Ectodermal cell (in vitro differentiated cells): ENCODE results near the gene MDM1.

Experiments used
- H3K27ac ChIP-seq: 2 replicates; pipeline ENCODE4 v1.7.0; 2013; ENCODE audit warnings: mild to moderate bottlenecking, low read depth, low read length; ENCODE audit not compliant: insufficient read depth, poor library complexity, severe bottlenecking
- H3K27me3 ChIP-seq: 2 replicates; pipeline ENCODE4 v1.7.0; 2013; ENCODE audit warnings: mild to moderate bottlenecking, low read length; ENCODE audit not compliant: insufficient read depth, control insufficient read depth, poor library complexity, severe bottlenecking
- H3K36me3 ChIP-seq: one replicate; pipeline ENCODE4 v1.7.0; 2013; ENCODE audit warnings: low read length; ENCODE audit not compliant: control insufficient read depth, insufficient read depth
- H3K4me1 ChIP-seq: one replicate; pipeline ENCODE4 v1.7.0; 2013; ENCODE audit warnings: low read length; ENCODE audit not compliant: control insufficient read depth, insufficient read depth
- H3K4me3 ChIP-seq: 2 replicates; pipeline ENCODE4 v1.7.0; 2013; ENCODE audit warnings: low read depth, low read length, control low read depth; ENCODE audit not compliant: insufficient read depth
- H3K9me3 ChIP-seq: 2 replicates; pipeline ENCODE4 v1.7.0; 2013; ENCODE audit warnings: mild to moderate bottlenecking, low read length, moderate library complexity; ENCODE audit not compliant: control insufficient read depth
- WGBS, 2 experiments: methylation state at CpG; one replicate each; pipeline ENCODE4 v1.1.7; 2013; ENCODE audit warnings: missing lambda C conversion rate in 2 of 2; 5-methylcytosine and 5-hydroxymethylcytosine counted together

Gene MDM1

DNA sequence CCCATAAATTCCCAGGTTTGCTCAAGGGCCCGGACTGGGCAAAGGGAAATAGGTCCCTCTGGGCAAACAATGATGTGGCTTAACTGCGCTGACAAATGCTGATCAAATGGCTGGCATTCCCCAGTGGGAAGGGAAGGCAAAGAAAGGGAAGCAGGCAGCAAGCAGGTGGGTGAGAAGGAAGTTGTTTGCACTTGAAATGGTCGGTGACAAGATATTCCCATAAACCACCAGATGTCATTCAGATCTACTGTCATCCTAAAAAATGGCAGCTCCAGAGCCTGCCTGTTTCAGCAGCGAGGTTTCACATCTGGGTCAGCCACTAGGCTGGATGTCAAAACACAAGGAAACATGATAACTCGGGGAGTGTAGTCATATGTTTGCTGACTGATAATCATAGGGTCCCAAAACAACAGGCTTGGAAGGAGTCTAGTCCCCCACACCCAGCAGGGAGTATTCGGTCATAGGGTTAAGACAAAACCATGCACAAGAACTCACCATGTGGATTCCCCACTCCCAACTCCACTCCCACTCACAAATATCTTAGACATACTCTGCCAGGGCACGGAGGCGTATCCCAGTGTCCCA, 37.9 kb upstream of the MDM1 start:
- WGBS, 2 experiments: 84 to 91% methylated on average over 8 of the region's 8 CpGs
- no peaks in the 10 kb centered on the region for H3K27me3 ChIP-seq
- no peak overlapping the region for H3K27ac ChIP-seq
- H3K9me3 ChIP-seq: no peaks in the 10 kb centered on the region
- H3K36me3 ChIP-seq: no peaks in the 10 kb centered on the region
- H3K4me1 ChIP-seq: peaks cover 13% of the 10 kb centered on the region
- H3K4me3 ChIP-seq: no peak overlapping the region

- H3K4me1 ChIP-seq: peaks cover 16% of the 10 kb centered on the region
- no peaks in the 10 kb centered on the region for H3K9me3 ChIP-seq
- no peaks in the 10 kb centered on the region for H3K36me3 ChIP-seq
- H3K27ac ChIP-seq: peak overlapping the region; percentile 50
- H3K27me3 ChIP-seq: no peaks in the 10 kb centered on the region
- no peak overlapping the region for H3K4me3 ChIP-seq
- 77 to 91% methylated on average over 2 of the region's 2 CpGs for WGBS, 2 experiments
Observed at GRCh38 chr12:68368327-68368726, 36.2 kb upstream of the MDM1 start.

- Histone ChIP-seq H3K36me3 (no peaks in the 10 kb centered on the region), H3K27ac (peak overlapping the region; percentile 79), H3K27me3 (no peaks in the 10 kb centered on the region), H3K4me1 (peaks cover 16% of the 10 kb centered on the region), H3K9me3 (no peaks in the 10 kb centered on the region), H3K4me3 (no peak overlapping the region)
- WGBS, 2 experiments: 88 to 93% methylated on average over 2 of the region's 2 CpGs
Observed at GRCh38 chr12:68367903-68368302, 35.7 kb upstream of the MDM1 start.

DNA sequence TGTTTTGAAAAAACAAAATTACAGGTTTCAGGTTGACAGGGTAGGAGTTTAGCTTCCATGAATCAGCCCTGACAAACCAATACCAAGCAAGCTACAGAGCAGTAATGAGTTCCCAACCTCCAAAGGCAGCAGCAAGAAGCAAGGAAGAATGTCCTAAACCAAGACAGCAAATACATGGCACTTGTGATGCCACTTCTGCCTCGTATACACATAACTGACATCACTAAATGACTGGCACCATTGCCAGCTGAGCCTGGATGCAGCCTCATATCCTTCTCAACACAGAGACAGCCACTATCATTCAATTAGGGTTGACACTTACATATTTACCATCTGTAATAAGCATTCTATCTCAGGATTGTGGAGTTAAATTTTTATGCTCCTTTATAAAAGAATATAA, 35.0 kb upstream of the MDM1 start:
- H3K4me3 ChIP-seq: no peak overlapping the region
- peaks cover 16% of the 10 kb centered on the region for H3K4me1 ChIP-seq
- no peaks in the 10 kb centered on the region for H3K36me3 ChIP-seq
- WGBS, 2 experiments: 91 to 95% methylated on average over 1 of the region's 1 CpG
- no peak overlapping the region for H3K27ac ChIP-seq
- H3K27me3 ChIP-seq: no peaks in the 10 kb centered on the region
- H3K9me3 ChIP-seq: no peaks in the 10 kb centered on the region

DNA sequence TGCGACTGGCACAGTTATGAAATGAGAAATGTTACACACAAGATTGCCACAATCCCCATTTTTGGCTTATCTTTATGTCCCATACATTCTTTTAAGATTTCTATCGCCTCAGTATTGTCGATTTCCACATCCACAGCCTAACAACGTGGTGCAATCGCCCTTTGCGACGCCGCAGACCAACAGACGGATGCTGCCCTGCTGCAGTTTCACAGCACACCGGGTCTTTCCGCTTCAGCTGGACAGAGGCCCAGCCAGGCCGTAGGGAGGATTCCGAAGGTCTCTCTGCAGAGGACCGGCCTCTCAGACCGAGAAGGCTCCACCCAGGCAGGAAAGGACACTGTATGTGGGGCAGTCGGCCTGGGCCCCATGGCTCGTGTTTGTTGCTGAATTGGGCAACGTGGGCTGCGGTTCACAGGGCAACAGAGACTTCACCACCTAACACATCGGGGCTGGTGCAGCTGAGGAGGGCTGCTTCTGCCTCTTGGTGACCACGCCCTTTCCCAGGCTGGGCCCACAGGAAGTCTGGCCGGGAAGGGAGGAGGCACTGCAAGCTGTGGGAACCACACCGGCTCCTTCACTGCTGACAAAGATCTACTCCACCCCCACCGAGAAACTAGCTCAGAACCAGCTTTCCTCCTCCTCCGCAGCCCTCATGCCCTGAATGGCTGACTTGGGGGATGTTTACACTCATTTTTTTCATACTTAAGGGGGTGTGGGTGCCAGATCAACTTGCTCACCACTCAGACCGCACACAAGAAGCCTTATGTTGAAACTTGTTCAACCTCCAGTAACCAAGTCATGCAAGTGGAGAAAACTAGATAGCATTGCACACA, 32.9 kb upstream of the MDM1 start:
- Histone ChIP-seq H3K9me3 (no peaks in the 10 kb centered on the region), H3K27ac (no peak overlapping the region), H3K36me3 (no peaks in the 10 kb centered on the region), H3K4me3 (no peak overlapping the region), H3K27me3 (no peaks in the 10 kb centered on the region), H3K4me1 (peaks cover 16% of the 10 kb centered on the region)
- WGBS, 2 experiments: 44 to 45% methylated on average over 26 of the region's 26 CpGs

DNA sequence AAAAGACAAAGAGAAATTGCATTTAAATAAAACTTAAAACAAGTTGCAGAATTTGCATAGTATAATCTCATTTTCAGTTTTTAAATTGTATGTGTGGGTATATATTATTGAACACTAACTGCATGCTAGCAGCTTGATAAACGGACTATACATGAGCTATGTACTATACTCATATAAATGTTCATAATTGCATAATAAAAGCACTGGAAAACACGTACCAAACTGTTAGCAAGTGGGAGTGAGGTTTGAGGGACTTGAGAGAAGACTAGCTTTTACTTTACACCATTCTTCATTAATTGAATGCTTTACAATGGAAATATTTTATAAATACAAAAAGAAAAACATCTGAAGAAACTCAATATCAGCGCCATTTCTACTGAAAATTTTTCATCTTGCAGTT, 32.2 kb upstream of the MDM1 start:
- Histone ChIP-seq H3K36me3 (no peaks in the 10 kb centered on the region), H3K9me3 (no peaks in the 10 kb centered on the region), H3K27ac (no peak overlapping the region), H3K4me3 (no peak overlapping the region), H3K27me3 (no peaks in the 10 kb centered on the region), H3K4me1 (peaks cover 16% of the 10 kb centered on the region)
- WGBS, 2 experiments: 99 to 100% methylated on average over 1 to 2 of the region's 3 CpGs

GRCh38 chr12:68361953-68362352, 29.8 kb upstream of the MDM1 start:
- Histone ChIP-seq H3K9me3 (no peaks in the 10 kb centered on the region), H3K4me1 (peaks cover 17% of the 10 kb centered on the region), H3K4me3 (no peak overlapping the region), H3K36me3 (no peaks in the 10 kb centered on the region), H3K27me3 (no peaks in the 10 kb centered on the region), H3K27ac (no peak overlapping the region)

GRCh38 chr12:68359674-68360073, 27.5 kb upstream of the MDM1 start:
- Histone ChIP-seq H3K27me3 (no peaks in the 10 kb centered on the region), H3K36me3 (no peaks in the 10 kb centered on the region), H3K27ac (no peak overlapping the region), H3K4me1 (peaks cover 9% of the 10 kb centered on the region), H3K4me3 (no peak overlapping the region), H3K9me3 (no peaks in the 10 kb centered on the region)

DNA sequence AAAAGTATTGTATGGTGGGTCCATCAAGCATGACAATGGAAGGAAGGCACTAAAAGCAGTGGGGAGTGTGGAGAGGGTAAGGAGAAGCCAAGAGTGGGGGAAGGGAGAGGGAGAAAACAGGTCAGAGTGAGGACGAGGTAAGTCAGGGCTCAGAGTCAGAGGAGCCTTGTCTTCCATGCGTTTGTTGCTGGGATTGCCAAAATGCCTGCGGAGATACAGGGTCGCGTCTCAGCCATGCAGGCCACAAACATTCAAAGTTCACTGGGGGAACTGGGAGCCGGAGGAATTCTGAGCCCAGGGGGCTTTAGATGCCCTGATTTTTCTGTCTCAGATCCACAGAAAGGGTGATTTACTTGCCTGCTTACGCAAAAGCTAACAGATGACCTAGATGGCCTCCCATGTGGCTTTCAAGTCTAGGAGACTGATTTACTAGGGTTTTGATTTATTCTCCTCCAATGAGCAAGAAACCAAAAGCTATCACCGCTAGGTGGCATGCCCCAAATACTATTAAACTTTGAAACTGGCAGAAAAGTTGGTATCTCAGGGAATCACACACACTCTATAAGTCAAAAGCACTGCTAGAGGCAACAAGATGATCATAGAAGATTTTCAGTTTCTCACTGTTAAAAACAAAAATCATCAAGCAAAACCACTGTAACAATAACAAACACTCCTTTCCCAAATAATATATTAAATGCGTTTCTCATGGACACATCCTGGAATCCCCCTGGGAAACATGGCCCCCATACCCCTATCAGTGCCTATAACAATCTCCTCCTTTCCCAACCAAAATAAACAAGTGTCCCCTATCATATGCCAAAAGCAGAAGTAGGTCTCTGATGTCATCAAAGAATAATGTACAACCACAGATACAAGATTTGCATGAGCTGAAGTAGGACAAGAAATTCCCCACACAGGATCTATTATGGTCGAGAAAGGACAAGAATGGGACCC, 26.6 kb upstream of the MDM1 start:
- WGBS, 2 experiments: 24% methylated on average over 10 of the region's 10 CpGs
- Histone ChIP-seq H3K9me3 (no peaks in the 10 kb centered on the region), H3K27me3 (no peaks in the 10 kb centered on the region), H3K27ac (peak overlapping the region; percentile 75), H3K4me1 (peaks cover 9% of the 10 kb centered on the region), H3K4me3 (no peak overlapping the region), H3K36me3 (no peaks in the 10 kb centered on the region)

DNA sequence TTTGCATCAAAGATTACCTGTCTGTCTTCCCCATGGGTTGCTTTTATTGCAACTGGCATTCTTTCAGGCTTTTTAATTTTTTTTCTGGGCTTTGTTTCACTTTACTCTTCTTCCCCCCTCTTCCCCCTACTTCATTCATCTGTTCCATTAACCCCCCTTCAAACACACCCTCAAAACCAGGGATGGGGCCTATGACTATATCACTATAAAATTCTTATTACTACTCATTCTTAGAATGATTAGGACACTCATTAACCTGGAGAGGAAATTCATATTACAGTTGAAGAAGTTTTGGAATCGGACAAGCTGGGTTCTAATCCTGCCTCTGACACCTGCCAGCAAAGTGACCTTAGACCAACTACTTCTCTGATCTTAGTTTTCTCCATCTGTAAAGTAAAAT, 24.8 kb upstream of the MDM1 start:
- Histone ChIP-seq H3K9me3 (no peaks in the 10 kb centered on the region), H3K36me3 (no peaks in the 10 kb centered on the region), H3K4me3 (no peak overlapping the region), H3K4me1 (peaks cover 9% of the 10 kb centered on the region), H3K27me3 (no peaks in the 10 kb centered on the region), H3K27ac (no peak overlapping the region)
- WGBS, 2 experiments: 78 to 95% methylated on average over 1 of the region's 1 CpG
